Measurements from ENCODE around the gene HPCA. TPM values are rescaled to one million over a fixed set of nuclear protein-coding genes. Genes with fewer than 3 reads are reported as not detected.

Gene HPCA
- total RNA-seq, 1 experiment from 2014 or later: not detected

DNA sequence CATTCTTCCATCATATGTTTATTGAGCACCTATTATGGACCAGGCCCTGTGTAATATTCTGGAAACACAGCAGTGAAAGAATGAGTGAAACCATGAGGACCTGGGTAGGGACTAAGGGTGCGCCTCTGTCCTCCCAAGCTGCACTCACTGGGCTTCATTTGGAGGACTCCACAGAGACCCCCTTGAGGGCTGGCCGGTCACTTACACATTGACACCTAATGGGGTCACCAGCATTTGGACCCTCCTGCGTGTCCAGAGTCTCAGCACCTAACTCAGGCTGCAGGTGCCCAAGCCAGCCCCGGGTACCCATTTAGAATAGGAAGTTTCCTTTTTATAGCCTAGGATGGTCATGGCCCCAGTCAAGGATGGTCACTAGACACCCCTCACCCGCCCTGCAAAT lies 12.8 kb upstream of the HPCA start:
- intact Hi-C loops (cut with micrococcal nuclease; ENCODE audit: unreplicated experiment): loop anchor here (10.0 kb wide), 1 partner anchor 469 kb away; no protein-coding TSS in a partner anchor
- H3K9me3 Mint-ChIP-seq (ENCODE audit: low read depth, unreplicated experiment): no peaks in the 10 kb centered on the region
- peaks cover 77% of the 10 kb centered on the region for H3K27me3 Mint-ChIP-seq (ENCODE audit: unreplicated experiment)
- BruUV-seq (replicated peaks): no TSS peak
- DNase-seq: no peak
- CTCF ChIA-PET: interaction anchor here (0.7 kb wide), 1 partner anchor 161 kb away, joined by 3 read pairs; no protein-coding TSS in a partner anchor
- no peak overlapping the region for H3K27ac Mint-ChIP-seq (ENCODE audit: unreplicated experiment)
- peaks cover 19% of the 10 kb centered on the region for H3K36me3 Mint-ChIP-seq (ENCODE audit: insufficient read depth, unreplicated experiment)
- no peak overlapping the region for H3K4me3 Mint-ChIP-seq (ENCODE audit: low read depth, unreplicated experiment)
- TF ChIP-seq, protein P1, sequence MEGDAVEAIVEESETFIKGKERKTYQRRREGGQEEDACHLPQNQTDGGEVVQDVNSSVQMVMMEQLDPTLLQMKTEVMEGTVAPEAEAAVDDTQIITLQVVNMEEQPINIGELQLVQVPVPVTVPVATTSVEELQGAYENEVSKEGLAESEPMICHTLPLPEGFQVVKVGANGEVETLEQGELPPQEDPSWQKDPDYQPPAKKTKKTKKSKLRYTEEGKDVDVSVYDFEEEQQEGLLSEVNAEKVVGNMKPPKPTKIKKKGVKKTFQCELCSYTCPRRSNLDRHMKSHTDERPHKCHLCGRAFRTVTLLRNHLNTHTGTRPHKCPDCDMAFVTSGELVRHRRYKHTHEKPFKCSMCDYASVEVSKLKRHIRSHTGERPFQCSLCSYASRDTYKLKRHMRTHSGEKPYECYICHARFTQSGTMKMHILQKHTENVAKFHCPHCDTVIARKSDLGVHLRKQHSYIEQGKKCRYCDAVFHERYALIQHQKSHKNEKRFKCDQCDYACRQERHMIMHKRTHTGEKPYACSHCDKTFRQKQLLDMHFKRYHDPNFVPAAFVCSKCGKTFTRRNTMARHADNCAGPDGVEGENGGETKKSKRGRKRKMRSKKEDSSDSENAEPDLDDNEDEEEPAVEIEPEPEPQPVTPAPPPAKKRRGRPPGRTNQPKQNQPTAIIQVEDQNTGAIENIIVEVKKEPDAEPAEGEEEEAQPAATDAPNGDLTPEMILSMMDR (IDR thresholded peaks at IDR 0.05; ENCODE audit: unreplicated experiment): no peak
- peaks cover 20% of the 10 kb centered on the region for H3K4me1 Mint-ChIP-seq (ENCODE audit: low read depth, unreplicated experiment)

DNA sequence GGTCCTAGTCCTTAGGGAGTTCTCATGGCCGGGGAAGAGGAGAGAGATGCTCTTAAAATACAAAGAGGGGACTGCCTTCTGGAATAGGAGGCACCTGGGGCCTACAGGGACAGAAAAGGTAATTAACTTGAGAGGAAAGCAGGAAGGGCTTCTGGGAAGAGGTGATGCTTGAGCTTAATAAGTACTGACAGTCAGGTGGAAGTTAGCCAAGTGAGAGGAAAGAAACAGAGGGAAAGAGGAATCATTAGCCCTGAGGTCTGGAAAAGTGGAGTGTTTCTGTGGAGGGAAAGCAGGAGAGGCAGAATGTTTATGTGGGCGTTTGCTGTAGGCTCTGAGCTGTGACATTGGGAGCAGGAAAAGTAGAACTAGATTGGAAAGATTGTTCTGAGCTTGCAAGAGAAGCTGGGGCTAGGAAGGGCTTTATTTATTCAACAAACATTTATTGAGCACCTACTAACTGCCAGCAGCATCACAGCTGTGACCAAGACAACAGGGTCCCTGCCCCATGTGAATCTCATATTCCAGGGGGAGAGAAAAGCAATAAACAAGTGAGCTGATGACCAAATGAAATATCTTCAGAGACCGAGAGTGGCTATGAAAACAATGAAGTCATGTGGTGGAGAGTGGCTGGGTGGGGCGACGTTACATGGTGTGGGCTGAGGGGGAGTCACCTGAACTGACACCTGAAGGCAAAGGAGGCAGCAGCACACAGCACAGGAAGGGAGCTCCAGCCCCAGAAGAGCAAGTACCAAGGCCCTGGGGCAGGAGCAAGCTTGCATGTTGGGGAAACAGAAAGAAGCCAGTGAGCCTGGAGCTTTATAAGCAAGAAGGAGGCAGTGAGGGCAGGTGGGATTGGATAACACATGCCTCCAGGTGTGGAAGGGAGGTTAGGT lies 11.2 kb upstream of the HPCA start:
- TF ChIP-seq, protein P1 (IDR thresholded peaks at IDR 0.05; ENCODE audit: unreplicated experiment): no peak
- Mint-ChIP-seq H3K27me3 (ENCODE audit: unreplicated experiment) (peaks cover 61% of the 10 kb centered on the region), H3K27ac (ENCODE audit: unreplicated experiment) (no peak overlapping the region), H3K4me3 (ENCODE audit: low read depth, unreplicated experiment) (no peak overlapping the region), H3K4me1 (ENCODE audit: low read depth, unreplicated experiment) (peaks cover 20% of the 10 kb centered on the region), H3K36me3 (ENCODE audit: insufficient read depth, unreplicated experiment) (peaks cover 8% of the 10 kb centered on the region), H3K9me3 (ENCODE audit: low read depth, unreplicated experiment) (no peaks in the 10 kb centered on the region)
- DNase-seq: no peak
- CTCF ChIA-PET: interaction anchor here (0.8 kb wide), 1 partner anchor 211 kb away, joined by 4 read pairs; no protein-coding TSS in a partner anchor
- BruUV-seq (replicated peaks): no TSS peak
- intact Hi-C loops (cut with micrococcal nuclease; ENCODE audit: unreplicated experiment): loop anchor here (10.0 kb wide), 1 partner anchor 470 kb away; no protein-coding TSS in a partner anchor

DNA sequence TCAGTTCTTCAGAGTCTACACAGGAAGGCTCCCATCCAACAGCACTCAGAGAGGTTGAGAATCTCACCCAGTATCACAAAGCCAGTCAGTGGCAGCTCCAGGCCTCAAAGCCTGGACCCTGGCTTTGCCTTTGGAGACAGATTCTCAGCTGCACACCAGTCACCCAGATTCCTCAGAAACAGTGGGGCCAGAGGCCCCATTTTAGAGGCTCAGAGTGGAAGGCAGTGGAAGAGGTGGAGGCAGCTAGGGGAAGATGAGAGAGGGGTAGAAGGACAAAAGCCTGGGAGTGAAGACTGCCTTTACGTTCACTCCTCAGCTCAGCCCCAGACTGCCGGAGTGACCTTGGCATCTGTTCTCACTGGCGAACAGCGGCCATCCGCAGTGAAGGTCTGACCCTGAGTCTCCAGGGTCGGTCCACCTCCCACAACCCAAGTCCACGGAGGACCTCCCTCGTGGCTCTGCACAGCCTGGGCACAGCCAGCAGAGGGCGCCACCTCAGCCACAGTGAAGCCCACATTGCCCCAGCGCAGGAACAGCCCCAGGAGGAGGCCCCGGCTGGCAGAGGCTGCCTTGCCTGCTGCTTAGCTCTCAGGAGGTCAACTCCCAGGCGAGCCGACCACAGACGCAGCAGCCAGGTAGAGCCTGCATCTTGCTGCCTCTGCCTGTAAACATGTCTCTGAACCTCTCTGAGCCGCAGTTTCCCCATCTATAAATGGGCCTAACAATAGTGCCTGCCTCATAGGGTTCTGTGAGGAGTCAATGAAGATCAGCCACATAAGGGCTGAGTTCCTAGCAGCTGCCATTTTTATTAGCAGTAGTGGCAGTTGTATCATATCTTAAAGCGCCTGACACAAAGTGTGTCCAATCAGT lies 9.7 kb upstream of the HPCA start:
- CTCF ChIA-PET: interaction anchor here (0.6 to 1.7 kb wide), 3 partner anchors 131 to 513 kb away, joined by 4 to 6 read pairs (median 4); no protein-coding TSS in a partner anchor
- peaks cover 4% of the 10 kb centered on the region for H3K36me3 Mint-ChIP-seq (ENCODE audit: insufficient read depth, unreplicated experiment)
- no peak overlapping the region for H3K4me3 Mint-ChIP-seq (ENCODE audit: low read depth, unreplicated experiment)
- TF ChIP-seq, protein P1 (IDR thresholded peaks at IDR 0.05; ENCODE audit: unreplicated experiment): peak; percentile 87
- H3K27me3 Mint-ChIP-seq (ENCODE audit: unreplicated experiment): peaks cover 52% of the 10 kb centered on the region
- peaks cover 31% of the 10 kb centered on the region for H3K4me1 Mint-ChIP-seq (ENCODE audit: low read depth, unreplicated experiment)
- H3K9me3 Mint-ChIP-seq (ENCODE audit: low read depth, unreplicated experiment): no peaks in the 10 kb centered on the region
- no peak overlapping the region for H3K27ac Mint-ChIP-seq (ENCODE audit: unreplicated experiment)
- intact Hi-C loops (cut with micrococcal nuclease; ENCODE audit: unreplicated experiment): loop anchor here (1.0 to 10.0 kb wide), 2 partner anchors 210 to 472 kb away; no protein-coding TSS in a partner anchor
- DNase-seq: peak; percentile 73
- BruUV-seq (replicated peaks): no TSS peak
